H9 (cell line): ENCODE data around the gene MICU2. TPM values are rescaled to one million over a fixed set of nuclear protein-coding genes. Genes with fewer than 3 reads are reported as not detected.

Source experiments
- DNase-seq: peaks from one replicate; pipeline ENCODE4 v3.0.0-alpha.2; 2017
- H2AFZ ChIP-seq: one replicate; pipeline ENCODE4 v1.6.1; 2013; ENCODE audit warnings: mild to moderate bottlenecking, low read length, control low read depth, moderate library complexity
- H2AK5ac ChIP-seq: 2 replicates; pipeline ENCODE4 v1.6.1; 2013; ENCODE audit warnings: low read length, control low read depth, mixed read lengths; ENCODE audit not compliant: insufficient read length
- H2BK120ac ChIP-seq: one replicate; pipeline ENCODE4 v1.6.1; 2013; ENCODE audit warnings: low read depth, mild to moderate bottlenecking, low read length, control low read depth, inconsistent platforms; ENCODE audit not compliant: poor library complexity, severe bottlenecking
- H2BK12ac ChIP-seq: 2 replicates; pipeline ENCODE4 v1.6.1; 2013; ENCODE audit warnings: low read length, control low read depth, mixed read lengths, low read depth; ENCODE audit not compliant: insufficient read length
- H2BK15ac ChIP-seq: 2 replicates; pipeline ENCODE4 v1.6.1; 2013; ENCODE audit warnings: low read depth, low read length, control low read depth
- H2BK20ac ChIP-seq: one replicate; pipeline ENCODE4 v1.6.1; 2013; ENCODE audit warnings: low read depth, mild to moderate bottlenecking, low read length, control low read depth, inconsistent platforms; ENCODE audit not compliant: poor library complexity, severe bottlenecking
- H2BK5ac ChIP-seq: 2 replicates; pipeline ENCODE4 v1.6.1; 2013; ENCODE audit warnings: low read length, control low read depth, mixed read lengths; ENCODE audit not compliant: insufficient read length
- H3K14ac ChIP-seq: 2 replicates; pipeline ENCODE4 v1.6.1; 2013; ENCODE audit warnings: low read length, control low read depth; ENCODE audit not compliant: insufficient read depth
- H3K18ac ChIP-seq: 2 replicates; pipeline ENCODE4 v1.6.1; 2013; ENCODE audit warnings: low read depth, mild to moderate bottlenecking, mixed read lengths, low read length, control low read depth; ENCODE audit not compliant: insufficient read length
- H3K23ac ChIP-seq: 2 replicates; pipeline ENCODE4 v1.6.1; 2013; ENCODE audit warnings: low read length, control low read depth, mixed read lengths, low read depth; ENCODE audit not compliant: insufficient read length
- H3K23me2 ChIP-seq: 2 replicates; pipeline ENCODE4 v1.6.1; 2013; ENCODE audit warnings: low read depth, mild to moderate bottlenecking, mixed read lengths, low read length, control low read depth; ENCODE audit not compliant: insufficient read length, poor library complexity, severe bottlenecking
- H3K27ac ChIP-seq: 2 replicates; pipeline ENCODE4 v1.5.1; 2013; ENCODE audit warnings: low read length, control low read depth, mixed read lengths, low read depth; ENCODE audit not compliant: insufficient read length
- H3K27me3 ChIP-seq: 2 replicates; pipeline ENCODE4 v1.6.1; 2013; ENCODE audit warnings: low read length, control low read depth, inconsistent platforms; ENCODE audit not compliant: insufficient read depth
- H3K4ac ChIP-seq: 2 replicates; pipeline ENCODE4 v1.6.1; 2013; ENCODE audit warnings: low read depth, mild to moderate bottlenecking, control low read depth, inconsistent platforms, low read length, moderate library complexity
- H3K4me1 ChIP-seq: 2 replicates; pipeline ENCODE4 v1.6.1; 2013; ENCODE audit warnings: low read length, control low read depth, inconsistent platforms; ENCODE audit not compliant: insufficient read depth
- H3K4me2 ChIP-seq: 2 replicates; pipeline ENCODE4 v1.6.1; 2013; ENCODE audit warnings: low read length, control low read depth, mixed read lengths; ENCODE audit not compliant: insufficient read length, insufficient read depth
- H3K56ac ChIP-seq: 2 replicates; pipeline ENCODE4 v1.6.1; 2013; ENCODE audit warnings: low read depth, mild to moderate bottlenecking, mixed read lengths, low read length, control low read depth; ENCODE audit not compliant: insufficient read length
- H3K79me1 ChIP-seq: 2 replicates; pipeline ENCODE4 v1.6.1; 2013; ENCODE audit warnings: low read depth, mild to moderate bottlenecking, moderate library complexity, low read length, control low read depth, inconsistent platforms; ENCODE audit not compliant: insufficient read depth, poor library complexity, severe bottlenecking
- H3K79me2 ChIP-seq: 2 replicates; pipeline ENCODE4 v1.6.1; 2013; ENCODE audit warnings: low read length, control low read depth, inconsistent platforms; ENCODE audit not compliant: insufficient read depth
- H3K9ac ChIP-seq: 2 replicates; pipeline ENCODE4 v1.6.1; 2013; ENCODE audit warnings: low read length, control low read depth, mixed read lengths; ENCODE audit not compliant: insufficient read length; ENCODE audit errors: extremely low read depth
- H3K9me3 ChIP-seq: one replicate; pipeline ENCODE4 v1.6.1; 2013; ENCODE audit warnings: low read depth, low read length, inconsistent platforms; ENCODE audit not compliant: control insufficient read depth
- H3T11ph ChIP-seq: one replicate; pipeline ENCODE4 v1.6.1; 2013; ENCODE audit warnings: mild to moderate bottlenecking, low read length, control low read depth, inconsistent platforms
- H4K20me1 ChIP-seq: one replicate; pipeline ENCODE4 v1.6.1; 2013; ENCODE audit not compliant: control insufficient read depth, insufficient read length, insufficient read depth
- H4K5ac ChIP-seq: 2 replicates; pipeline ENCODE4 v1.6.1; 2013; ENCODE audit warnings: low read depth, mild to moderate bottlenecking, mixed read lengths, low read length, control low read depth; ENCODE audit not compliant: insufficient read length
- H4K8ac ChIP-seq: replicated peaks from 2 replicates; pipeline ENCODE4 v1.6.1; 2013; ENCODE audit warnings: low read length, control low read depth, mixed read lengths, low read depth; ENCODE audit not compliant: insufficient read length
- H4K91ac ChIP-seq: 2 replicates; pipeline ENCODE4 v1.6.1; 2013; ENCODE audit warnings: low read depth, mild to moderate bottlenecking, moderate library complexity, mixed read lengths, low read length, control low read depth; ENCODE audit not compliant: insufficient read length
- H3K27ac Mint-ChIP-seq, 3 experiments: 2 replicates in 2 of 3; 3 replicates in 1 of 3; pipeline ENCODE4 v1.8.0; 2020 to 2021; ENCODE audit warnings: mixed read lengths in 3 of 3, mild to moderate bottlenecking in 1 of 3, moderate library complexity in 1 of 3
- H3K27me3 Mint-ChIP-seq: 2 replicates; pipeline ENCODE4 v1.8.0; 2021; ENCODE audit warnings: low read depth, mild to moderate bottlenecking, moderate library complexity, mixed read lengths
- H3K36me3 Mint-ChIP-seq, 3 experiments: 2 replicates in 2 of 3; 3 replicates in 1 of 3; pipeline ENCODE4 v1.8.0; 2020 to 2021; ENCODE audit warnings: low read depth in 3 of 3, mixed read lengths in 3 of 3; ENCODE audit not compliant: insufficient read depth in 1 of 3
- H3K4me1 Mint-ChIP-seq, 2 experiments: 2 replicates each; pipeline ENCODE4 v1.8.0; 2020; ENCODE audit warnings: mixed read lengths in 2 of 2
- H3K4me3 Mint-ChIP-seq, 2 experiments: 2 replicates in 1 of 2; 3 replicates in 1 of 2; pipeline ENCODE4 v1.8.0; 2020 to 2021; ENCODE audit warnings: mild to moderate bottlenecking in 2 of 2, mixed read lengths in 2 of 2, moderate library complexity in 1 of 2
- H3K9me3 Mint-ChIP-seq, 2 experiments: 2 replicates in 1 of 2; 3 replicates in 1 of 2; pipeline ENCODE4 v1.8.0; 2020; ENCODE audit warnings: mild to moderate bottlenecking in 2 of 2, mixed read lengths in 2 of 2, moderate library complexity in 1 of 2
- WGBS: extraction: QIAGEN DNeasy Blood & Tissue Kit; methylation state at CpG from one replicate; pipeline ENCODE4 v1.1.7; 2013; ENCODE audit warnings: missing lambda C conversion rate, low lambda C conversion rate, mixed read lengths; ENCODE audit not compliant: insufficient read length; ENCODE audit errors: extremely low coverage; 5-methylcytosine and 5-hydroxymethylcytosine counted together
- total RNA-seq: library from RNA; stranded (reverse); gene quantifications from 2 replicates; pipeline ENCODE4 v1.2.1, GENCODE V29; 2021
- TF ChIP-seq, protein P1 (sequence below): fragments of 200-600 bp; sonication (generic); conservative IDR thresholded peaks from 3 replicates; pipeline ENCODE4 v1.8.0; 2021; ENCODE audit warnings: antibody characterized with exemption, mild to moderate bottlenecking

The MICU2 gene
- total RNA-seq, 1 experiment from 2014 or later: 38.4 TPM

DNA sequence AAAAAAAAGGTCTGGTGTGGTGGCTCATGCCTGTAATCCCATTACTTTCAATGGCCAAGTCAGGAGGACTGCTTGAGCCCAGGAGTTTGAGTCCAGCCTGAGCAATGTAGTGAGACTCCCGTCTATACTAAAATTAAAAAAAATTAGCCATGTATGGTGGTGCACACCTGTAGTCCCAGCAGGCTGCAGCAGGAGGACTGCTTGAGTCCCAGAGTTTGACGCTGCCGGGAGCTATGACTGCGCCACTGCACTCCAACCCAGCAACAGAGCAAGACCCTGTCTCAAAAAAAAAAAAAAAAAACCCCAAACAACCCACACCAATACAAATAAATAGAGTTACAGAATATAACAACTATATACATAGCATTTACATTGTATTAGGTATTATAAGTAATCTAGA lies 65.7 kb downstream of the MICU2 start:
- Histone ChIP-seq H3K56ac (no peak overlapping the region), H3K4me2 (no peak overlapping the region), H3K18ac (no peak overlapping the region), H2BK12ac (no peak overlapping the region), H3K79me1 (no peaks in the 10 kb centered on the region), H4K5ac (no peak overlapping the region), H3K23me2 (no peaks in the 10 kb centered on the region), H2BK5ac (no peak overlapping the region), H2BK15ac (no peak overlapping the region), H3T11ph (no peak overlapping the region), H4K8ac (no peak overlapping the region), H3K4ac (no peak overlapping the region), H3K14ac (no peak overlapping the region), H3K27ac (no peak overlapping the region), H4K91ac (no peak overlapping the region), H3K23ac (no peak overlapping the region), H3K9me3 (no peaks in the 10 kb centered on the region), H4K20me1 (no peaks in the 10 kb centered on the region), H3K4me1 (no peaks in the 10 kb centered on the region), H3K79me2 (no peaks in the 10 kb centered on the region), H2BK20ac (no peak overlapping the region), H3K27me3 (no peaks in the 10 kb centered on the region), H2AFZ (no peak overlapping the region), H3K9ac (no peak overlapping the region), H2AK5ac (no peak overlapping the region), H2BK120ac (no peak overlapping the region)
- H3K4me3 Mint-ChIP-seq: no peak overlapping the region
- H3K27ac Mint-ChIP-seq: no peak overlapping the region
- no peaks in the 10 kb centered on the region for H3K9me3 Mint-ChIP-seq
- no peaks in the 10 kb centered on the region for H3K27me3 Mint-ChIP-seq
- no CpG with 5 or more reads among the region's 4 CpGs for WGBS
- TF ChIP-seq, protein P1, sequence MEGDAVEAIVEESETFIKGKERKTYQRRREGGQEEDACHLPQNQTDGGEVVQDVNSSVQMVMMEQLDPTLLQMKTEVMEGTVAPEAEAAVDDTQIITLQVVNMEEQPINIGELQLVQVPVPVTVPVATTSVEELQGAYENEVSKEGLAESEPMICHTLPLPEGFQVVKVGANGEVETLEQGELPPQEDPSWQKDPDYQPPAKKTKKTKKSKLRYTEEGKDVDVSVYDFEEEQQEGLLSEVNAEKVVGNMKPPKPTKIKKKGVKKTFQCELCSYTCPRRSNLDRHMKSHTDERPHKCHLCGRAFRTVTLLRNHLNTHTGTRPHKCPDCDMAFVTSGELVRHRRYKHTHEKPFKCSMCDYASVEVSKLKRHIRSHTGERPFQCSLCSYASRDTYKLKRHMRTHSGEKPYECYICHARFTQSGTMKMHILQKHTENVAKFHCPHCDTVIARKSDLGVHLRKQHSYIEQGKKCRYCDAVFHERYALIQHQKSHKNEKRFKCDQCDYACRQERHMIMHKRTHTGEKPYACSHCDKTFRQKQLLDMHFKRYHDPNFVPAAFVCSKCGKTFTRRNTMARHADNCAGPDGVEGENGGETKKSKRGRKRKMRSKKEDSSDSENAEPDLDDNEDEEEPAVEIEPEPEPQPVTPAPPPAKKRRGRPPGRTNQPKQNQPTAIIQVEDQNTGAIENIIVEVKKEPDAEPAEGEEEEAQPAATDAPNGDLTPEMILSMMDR: no peak
- peaks cover 9 to 17% (median 10%) of the 10 kb centered on the region in 3 experiments; a peak in 6 of 7 replicates for H3K36me3 Mint-ChIP-seq
- H3K4me1 Mint-ChIP-seq: no peaks in the 10 kb centered on the region; a peak in 1 of 4 replicates
- no peak for DNase-seq
